Stimulated activated CD8-positive, alpha-beta memory T cell treated with anti-CD3 and anti-CD28 coated beads, Interleukin-12 subunit alpha, Interleukin-12 subunit beta, amount 100 ng/mL, for 24 hours (primary cell): ENCODE data around the gene TMEM217.
A peak's percentile ranks its signal among the peaks of the same experiment; 100 is the strongest.
"Not testable (repeated sequence)": the region's sequence is repeated elsewhere in the genome, so short reads cannot be mapped to it uniquely, and the experiment has no call there.

Experiments used
- DNase-seq: peaks from one replicate; pipeline ENCODE4 v3.0.0-alpha.2; 2020; ENCODE audit errors: extremely low read depth

The TMEM217 gene

DNA sequence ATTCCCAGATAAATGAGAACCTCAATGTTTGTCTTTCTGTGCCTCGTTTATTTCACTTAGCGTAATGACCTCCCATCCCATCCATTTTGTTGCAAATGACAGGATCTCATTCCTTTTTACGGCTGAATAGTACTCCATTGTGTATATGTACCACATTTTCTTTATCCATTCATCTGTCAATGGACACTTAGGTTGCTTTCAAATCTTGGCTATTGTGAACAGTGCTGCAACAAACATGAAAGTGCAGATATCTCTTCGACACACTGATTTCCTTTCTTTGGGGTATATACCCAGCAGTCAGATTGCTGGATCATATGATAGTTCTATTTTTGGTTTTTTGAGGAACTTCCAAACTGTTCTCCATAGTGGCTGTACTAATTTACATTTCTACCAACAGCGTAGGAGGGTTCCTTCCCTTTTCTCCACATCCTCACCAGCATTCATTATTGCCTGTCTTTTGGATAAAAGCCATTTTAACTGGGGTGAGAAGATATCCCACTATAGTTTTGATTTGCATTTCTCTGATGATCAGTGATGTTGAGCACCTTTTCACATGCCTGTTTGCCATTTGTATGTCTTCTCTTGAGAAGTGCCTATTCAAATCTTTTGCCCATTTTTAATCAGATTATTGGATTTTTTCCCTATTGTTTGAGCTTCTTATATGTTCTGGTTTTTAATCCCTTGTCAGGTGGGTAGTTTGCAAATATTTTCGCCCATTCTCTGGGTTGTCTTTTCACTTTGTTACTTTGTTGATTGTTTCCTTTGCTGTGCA lies 71.8 kb downstream of the TMEM217 start:
- DNase-seq, result not testable (repeated sequence)

DNA sequence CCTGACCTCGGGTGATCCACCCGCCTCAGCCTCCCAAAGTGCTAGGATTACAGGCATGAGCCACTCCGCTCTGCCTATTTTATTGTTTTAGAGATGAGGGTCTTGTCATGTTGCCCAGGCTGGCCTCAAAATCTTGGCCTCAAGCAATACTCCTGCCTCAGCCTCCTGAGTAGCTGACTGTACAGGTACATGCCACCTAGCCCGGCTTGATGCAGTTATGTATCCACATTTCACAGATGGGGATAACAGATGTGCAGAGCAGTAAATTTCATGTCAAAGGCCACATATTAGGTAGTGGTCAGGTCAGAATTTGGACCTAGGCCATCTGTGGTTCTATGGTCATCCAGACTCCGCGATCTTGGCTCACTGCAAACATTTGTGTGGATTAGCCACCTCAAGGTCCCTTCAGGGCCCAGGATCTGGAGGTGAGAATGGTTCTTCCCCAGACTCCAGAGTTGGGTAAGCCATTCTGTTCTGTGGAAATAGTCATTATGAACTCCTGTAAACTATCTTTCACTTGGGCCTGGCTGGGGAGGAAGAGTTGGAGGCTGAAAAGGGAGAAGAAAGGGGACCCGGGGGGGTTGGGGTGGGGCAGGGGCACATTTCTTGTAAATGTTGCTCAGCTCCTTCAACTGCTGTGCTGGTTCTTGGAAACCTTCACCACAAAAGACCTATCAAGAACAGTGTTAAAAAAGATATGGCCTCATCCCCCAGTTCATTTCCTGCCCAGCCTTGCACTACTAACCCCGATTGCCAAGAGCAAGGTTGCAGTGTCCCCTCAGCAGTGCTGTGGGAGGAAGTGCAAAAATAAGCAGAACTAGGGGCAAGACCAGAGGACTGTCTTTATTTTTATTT lies 75.0 kb downstream of the TMEM217 start:
- no peak for DNase-seq

DNA sequence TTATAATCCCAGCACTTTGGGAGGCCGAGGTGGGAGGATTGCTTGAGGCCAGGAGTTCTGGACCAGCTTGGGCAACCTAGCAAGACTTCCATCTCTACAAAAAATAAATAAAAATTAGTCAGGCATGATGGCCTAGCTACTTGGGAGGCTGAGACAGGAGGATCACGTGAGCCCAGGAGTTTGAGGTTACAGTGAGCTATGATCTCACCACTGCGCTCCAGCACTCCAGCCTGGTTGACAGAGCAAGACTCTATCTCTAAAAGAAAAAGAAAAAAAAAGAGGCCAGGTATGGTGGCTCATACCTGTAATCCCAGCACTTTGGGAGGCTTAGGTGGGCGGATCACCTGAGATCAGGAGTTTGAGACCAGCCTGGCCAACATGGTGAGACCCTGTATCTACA lies 77.3 kb downstream of the TMEM217 start:
- DNase-seq, result not testable (repeated sequence)

DNA sequence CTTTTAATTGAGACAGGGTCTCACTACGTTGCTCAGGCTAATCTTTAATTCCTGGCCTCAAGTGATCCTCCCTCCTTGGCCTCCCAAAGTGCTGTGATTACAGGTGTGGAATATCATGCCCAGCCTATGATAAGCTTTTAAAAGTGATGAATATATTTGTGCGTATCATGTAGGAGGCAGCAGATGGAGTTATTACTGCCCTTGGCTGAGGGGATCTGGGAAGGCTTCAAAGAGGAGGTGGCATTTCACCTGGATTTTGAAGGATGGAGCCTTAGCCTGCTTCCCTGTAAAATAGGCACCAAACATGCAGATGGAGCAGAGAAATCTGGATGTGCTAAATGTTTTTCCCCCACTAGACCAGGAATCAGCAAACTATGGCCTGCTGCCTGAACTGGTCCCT lies 77.9 kb downstream of the TMEM217 start:
- DNase-seq, result no peak

DNA sequence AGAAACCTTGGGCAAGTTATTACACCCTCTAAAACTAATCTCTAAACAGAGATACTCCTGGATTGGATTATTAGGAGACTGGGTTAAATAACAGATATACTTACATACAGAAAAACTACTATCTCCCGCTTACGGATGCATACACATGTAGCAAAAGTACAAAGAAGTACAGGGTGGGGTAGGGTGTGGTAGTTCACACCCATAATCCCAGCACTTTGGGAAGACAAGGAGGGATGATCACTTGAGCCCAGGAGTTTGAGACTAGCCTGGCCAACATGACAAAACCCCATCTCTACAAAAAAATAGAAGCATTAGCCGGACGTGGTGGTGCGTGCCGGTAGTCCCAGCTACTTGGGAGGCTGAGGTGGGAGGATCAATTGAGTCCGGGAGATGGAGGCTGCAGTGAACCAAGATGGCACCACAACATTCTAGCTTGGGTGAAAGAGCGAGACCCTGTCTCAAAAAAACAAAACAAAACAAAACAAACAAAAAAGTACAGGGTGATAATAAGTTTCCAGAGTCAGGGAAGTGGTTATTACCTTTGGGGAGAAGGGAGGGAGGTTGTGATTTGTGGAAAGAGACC lies 79.9 kb downstream of the TMEM217 start:
- no peak for DNase-seq

DNA sequence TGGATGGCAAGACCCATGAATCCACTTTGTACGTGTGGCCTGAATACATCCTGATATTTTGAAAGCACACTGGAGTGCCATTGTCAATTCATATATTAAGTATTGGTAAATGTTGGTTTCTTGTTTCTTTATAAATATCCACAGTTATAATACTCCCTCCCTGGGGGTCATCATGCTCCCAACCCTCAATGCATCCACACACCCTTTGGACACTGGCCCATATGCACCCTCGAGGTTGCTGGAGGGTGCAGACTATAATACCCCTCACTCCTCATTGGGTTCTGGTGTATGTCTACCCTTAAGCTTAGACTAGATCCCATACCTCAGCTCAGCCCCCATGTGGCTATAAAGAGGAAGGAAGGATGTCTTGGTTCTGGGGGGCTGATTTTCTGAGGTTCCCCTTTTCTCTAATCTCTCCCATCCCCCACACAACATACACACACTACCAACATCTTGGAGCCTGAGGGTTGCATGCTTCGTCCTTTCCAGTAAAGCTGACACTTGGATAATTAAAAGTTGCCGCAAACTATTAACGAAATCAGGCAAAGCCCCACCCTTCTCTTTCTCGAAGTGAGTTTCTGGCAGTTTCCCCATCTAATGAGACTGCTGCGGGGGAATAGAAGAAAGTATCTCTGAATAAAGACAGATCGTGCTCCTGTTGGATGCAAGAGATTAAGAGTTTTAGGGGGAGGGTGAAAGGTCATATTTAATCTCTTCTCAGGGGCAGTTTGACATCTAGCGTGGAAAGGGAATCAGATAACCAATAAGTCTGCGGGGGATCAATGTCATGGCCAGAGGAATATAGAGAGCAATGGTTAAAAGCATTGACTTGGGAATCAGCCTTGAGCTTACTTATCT lies 80.6 kb downstream of the TMEM217 start:
- DNase-seq, result no peak

DNA sequence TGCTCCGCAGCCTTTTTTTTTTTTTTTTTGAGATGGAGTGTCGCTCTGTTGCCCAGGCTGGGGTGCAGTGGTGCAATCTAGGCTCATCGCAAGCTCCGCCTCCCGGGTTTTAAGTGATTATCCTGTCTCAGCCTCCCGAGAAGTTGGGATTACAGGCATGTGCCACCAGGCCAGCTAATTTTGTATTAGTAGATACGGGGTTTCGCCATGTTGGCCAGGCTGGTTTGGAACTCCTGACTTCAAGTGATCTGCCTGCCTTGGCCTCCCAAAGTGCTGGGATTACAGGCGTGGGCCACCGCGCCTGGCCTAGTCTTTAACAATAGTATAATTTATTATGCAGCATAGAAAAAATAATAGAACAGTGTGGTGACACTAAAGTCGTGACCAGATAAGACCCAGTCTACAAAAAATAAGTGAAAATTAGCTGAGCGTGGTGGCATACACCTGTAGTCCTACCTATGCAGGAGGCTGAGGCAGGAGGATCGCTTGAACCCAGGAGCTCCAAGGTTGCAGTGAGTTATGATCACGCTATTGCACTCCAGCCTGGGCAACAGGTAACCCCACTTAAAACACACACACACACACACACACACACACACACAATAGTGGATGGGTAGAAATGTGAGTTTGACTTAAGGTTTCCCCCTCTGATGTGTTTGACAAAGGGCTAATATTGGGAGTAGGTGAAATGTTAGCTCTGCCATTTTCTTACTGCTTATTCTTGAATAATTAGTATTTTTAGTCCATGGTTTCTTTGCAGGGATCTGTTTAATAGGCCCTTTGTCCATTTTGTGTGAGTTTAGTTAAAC lies 81.5 kb downstream of the TMEM217 start:
- DNase-seq, result no peak

DNA sequence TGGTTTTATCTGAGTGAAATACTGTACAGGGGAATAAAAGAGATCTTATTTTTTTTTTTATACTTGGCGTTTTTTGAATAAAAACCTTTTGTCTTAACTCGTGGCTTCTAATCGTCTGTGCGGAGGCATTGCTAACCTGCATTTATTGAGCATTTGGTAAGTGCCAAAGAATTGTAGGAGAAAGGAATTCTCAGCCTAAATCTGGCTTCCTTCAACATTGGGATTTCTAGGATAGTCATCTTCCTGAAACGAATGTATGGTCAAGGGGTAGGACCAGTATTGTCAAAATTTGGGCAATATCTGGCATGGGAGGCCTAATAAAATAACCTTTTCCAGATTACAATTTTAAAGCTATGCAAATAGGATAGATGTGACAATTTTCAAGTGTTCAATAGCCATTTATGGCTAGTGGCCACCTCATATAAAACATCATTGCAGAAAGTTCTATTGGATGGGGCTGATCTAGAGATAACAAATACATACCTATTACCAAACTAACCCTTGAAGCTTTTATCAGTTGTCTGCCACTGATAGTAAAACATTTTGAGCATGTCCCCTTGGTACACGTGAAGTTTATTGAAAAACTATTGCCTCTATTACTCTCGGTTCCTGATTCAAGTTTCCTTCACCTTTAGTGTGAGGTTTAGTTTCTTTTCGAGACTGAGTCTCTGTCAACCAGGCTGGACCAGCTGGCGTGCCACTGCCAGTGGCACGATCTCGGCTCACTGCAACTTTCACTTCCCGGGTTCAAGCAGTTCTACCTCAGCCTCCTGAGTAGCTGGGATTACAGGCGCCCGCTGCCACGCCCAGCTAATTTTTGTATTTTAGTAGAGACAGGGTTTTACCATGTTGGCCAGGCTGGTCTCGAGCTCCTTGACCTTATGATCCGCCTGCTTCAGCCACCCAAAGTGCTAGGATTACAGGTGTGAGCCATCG lies 82.3 kb downstream of the TMEM217 start:
- DNase-seq, result no peak

DNA sequence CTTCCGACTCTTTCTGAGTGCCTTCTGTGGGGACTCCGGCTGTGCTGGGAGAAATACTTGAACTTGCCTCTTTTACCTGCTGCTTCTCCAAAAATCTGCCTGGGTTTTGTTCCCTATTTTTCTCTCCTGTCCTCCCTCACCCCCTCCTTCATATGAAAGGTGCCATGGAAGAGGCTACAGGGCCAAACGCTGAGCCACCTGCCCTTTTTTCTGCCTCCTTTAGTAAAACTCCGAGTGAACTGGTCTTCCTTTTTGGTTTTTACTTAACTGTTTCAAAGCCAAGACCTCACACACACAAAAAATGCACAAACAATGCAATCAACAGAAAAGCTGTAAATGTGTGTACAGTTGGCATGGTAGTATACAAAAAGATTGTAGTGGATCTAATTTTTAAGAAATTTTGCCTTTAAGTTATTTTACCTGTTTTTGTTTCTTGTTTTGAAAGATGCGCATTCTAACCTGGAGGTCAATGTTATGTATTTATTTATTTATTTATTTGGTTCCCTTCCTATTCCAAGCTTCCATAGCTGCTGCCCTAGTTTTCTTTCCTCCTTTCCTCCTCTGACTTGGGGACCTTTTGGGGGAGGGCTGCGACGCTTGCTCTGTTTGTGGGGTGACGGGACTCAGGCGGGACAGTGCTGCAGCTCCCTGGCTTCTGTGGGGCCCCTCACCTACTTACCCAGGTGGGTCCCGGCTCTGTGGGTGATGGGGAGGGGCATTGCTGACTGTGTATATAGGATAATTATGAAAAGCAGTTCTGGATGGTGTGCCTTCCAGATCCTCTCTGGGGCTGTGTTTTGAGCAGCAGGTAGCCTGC lies 83.2 kb downstream of the TMEM217 start:
- DNase-seq, result no peak

DNA sequence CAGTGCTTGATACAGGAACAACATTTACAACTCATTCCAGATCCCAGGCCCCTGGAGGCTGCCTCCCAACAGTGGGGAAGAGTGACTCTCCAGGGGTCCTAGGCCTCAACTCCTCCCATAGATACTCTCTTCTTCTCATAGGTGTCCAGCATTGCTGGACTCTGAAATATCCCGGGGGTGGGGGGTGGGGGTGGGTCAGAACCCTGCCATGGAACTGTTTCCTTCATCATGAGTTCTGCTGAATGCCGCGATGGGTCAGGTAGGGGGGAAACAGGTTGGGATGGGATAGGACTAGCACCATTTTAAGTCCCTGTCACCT lies 83.8 kb downstream of the TMEM217 start:
- DNase-seq, result no peak

DNA sequence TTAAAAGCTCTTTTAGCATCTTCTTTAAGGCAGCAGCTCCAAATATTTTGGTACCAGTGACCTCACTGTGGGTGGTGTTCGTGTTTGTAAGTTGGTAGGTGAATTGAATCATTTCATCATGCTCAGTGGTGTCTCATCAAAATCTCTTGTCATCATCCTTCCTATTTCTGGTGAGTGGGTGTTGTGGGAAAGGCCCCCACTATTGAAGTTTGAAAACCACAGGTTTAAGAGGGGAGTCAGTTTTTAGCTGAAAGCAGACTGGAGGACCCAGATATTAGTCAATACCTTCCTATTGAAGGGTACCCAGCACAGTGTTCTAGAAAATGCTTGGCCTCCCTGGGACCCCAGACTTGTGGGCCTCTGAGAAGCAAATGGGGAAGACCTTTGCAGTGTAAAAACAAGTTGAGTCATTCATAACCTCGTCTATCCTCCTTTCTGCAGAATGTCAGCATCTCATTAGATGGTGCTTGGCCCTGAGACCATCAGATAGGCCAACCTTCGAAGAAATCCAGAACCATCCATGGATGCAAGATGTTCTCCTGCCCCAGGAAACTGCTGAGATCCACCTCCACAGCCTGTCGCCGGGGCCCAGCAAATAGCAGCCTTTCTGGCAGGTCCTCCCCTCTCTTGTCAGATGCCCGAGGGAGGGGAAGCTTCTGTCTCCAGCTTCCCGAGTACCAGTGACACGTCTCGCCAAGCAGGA lies 84.3 kb downstream of the TMEM217 start:
- no peak for DNase-seq

DNA sequence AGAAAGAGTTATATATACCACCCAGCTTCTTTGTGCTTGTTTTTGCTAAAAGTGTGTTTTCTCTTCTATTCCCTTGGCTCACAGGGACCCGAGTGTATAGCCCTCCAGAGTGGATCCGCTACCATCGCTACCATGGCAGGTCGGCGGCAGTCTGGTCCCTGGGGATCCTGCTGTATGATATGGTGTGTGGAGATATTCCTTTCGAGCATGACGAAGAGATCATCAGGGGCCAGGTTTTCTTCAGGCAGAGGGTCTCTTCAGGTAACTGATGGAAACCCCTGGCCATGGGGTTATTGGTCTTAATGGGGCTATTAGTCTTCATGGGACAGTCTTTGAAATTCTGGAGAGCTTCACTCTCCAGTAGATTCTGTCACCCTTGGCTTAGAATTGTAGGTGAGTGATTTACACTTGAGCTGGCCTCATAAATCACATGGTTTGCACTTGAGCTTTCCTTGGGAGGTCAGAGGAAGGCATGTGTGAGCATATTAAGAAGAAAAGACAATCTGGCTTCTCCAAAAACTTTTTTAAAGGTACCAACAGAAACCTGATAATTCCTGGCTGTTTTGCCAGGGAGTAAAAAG lies 84.9 kb downstream of the TMEM217 start:
- DNase-seq, result no peak

DNA sequence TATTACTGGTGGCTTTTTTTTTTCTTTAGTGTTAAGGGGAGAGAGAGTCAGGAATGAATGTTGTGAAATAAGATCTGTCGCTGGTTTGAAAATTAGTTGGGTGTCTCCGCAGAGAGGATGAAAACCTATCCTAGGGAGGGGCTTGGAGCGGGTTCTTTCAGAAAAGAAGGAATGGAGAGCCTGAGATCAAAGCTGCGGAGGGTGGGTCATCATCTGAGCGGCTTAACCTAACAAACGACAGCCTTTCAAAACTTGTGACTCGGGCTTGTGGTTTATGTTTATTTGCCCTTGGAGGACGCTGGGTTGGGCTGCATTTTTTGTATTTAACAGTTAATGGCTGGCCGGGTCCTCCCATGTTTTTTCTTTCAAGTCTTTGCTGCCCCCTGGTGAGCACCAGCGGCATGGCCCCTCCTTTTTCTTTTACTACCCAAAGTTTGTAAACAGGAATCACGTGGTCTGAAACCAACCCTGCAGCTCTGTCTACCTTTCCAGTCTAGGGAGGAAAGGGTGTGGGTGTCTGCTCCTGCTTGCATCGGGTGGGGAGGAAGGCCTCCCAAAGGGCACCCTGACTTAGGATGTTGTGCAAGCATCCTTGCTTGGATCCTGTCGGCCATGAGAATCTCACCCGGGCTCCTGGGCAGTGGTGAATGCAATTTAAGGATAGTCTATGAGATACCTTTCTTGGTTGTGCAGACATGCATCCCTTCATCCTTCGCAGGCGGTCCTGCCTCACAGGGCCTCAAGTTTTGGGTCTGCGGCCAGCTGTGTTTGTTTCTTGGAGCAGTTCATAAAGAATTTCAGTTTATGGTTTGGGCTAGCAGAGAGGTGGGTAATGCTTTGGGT lies 85.8 kb downstream of the TMEM217 start:
- DNase-seq, result peak; percentile 69

DNA sequence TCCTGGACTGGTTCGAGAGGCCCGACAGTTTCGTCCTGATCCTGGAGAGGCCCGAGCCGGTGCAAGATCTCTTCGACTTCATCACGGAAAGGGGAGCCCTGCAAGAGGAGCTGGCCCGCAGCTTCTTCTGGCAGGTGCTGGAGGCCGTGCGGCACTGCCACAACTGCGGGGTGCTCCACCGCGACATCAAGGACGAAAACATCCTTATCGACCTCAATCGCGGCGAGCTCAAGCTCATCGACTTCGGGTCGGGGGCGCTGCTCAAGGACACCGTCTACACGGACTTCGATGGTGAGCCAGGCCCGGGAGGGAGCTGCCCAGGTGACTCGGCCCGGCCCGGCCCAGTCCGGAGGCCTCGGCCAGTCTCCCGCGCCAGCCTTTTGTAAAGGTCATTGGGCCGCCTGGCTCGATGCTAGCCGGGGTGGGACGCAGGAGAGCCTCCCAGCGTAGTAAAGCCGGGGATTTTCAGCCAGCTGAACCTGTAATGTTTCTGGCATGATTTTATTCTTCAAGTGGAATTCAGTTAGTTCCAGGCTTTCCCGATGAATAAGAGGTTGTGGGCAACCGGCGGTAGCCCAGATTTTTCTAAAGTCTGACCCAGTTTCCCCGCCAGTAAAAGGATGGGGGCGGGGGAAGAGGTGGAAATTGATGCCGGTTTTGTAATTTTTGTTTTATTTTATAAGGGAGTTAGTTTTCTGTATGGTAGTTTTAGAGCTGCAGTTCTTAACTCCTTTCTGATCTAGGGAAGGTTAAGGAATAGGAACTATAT lies 86.6 kb downstream of the TMEM217 start:
- no peak for DNase-seq

DNA sequence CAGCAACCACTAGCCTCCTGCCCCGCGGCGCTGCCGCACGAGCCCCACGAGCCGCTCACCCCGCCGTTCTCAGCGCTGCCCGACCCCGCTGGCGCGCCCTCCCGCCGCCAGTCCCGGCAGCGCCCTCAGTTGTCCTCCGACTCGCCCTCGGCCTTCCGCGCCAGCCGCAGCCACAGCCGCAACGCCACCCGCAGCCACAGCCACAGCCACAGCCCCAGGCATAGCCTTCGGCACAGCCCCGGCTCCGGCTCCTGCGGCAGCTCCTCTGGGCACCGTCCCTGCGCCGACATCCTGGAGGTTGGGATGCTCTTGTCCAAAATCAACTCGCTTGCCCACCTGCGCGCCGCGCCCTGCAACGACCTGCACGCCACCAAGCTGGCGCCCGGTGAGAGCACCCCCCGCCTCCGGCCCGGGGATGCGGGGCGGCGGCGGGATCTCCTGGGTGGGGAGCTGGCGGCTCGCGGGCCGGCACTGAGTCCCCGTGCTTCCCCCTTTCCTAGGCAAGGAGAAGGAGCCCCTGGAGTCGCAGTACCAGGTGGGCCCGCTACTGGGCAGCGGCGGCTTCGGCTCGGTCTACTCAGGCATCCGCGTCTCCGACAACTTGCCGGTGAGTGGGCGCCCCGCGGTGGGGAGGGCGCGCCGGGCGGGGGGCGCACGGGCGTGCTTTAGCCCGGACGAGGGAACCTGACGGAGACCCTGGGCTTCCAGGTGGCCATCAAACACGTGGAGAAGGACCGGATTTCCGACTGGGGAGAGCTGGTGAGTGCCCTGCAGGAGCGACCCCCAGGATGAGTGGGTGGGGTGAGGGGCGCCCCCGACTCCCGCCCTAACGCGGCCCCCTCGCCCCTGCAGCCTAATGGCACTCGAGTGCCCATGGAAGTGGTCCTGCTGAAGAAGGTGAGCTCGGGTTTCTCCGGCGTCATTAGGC lies 87.4 kb downstream of the TMEM217 start:
- DNase-seq, result no peak
